HG03025 (cell line): ENCODE measurements around the gene FASN.

ENCODE experiments used
- ATAC-seq: cut with Tn5 transposase; IDR thresholded peaks from one replicate; pipeline ENCODE4 v1.9.1; 2021; ENCODE audit warnings: mild to moderate bottlenecking, moderate library complexity; ENCODE audit not compliant: unreplicated experiment, low FRiP score

FASN gene

DNA sequence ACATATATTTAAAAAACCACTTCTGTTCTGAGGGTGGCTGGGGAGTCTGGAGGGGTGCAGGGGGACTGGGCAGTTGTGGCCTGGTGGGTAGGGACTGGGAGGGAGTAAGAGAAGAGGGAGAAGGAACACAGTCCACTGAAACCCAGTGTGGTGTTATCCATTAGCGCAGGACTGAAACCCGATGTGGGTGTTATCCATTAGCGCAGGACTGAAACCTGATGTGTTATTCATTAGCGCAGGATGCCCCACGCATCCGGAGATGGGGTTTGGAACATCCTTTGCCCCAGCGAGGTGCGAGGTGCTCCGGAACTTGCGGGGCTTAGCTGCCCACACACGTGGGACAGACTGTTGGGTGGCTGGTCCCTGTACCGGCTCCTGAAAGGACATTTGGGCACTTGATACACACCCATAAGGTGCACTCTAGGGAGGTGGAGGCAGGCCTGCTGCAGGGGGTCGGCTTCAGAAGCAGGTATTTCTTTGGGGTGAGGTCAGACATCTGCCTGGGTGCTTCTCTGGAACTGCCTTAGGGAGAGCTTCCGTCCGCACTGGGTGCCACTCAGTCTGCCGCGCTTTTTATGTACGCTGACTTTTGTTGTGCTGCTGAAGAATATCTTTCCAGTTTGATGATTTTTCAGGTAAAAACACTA lies 20.3 kb upstream of the FASN start:
- ATAC-seq = no peak

- no peak for ATAC-seq
Observed at GRCh38 chr17:82117139-82118090, 19.4 kb upstream of the FASN start.

DNA sequence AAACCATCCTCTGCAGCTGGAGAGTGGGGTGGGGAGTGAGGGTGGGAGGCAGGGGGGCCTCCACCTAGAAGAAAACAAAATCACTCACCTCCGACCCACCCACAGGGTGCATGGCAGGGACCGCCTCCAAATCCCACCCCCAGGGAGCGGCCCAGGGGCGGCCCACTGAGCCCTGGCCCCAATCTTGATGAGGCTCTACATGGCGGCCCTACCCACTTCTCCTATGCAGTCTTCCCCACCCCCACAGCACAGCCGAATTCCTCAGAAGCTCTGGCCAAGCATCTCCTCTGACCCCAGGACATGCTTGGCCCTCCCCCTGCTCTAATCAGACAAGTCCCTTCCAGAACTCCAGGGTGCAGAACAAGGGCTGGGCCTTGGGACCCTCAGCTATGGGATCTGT lies 18.2 kb upstream of the FASN start:
- no peak for ATAC-seq

DNA sequence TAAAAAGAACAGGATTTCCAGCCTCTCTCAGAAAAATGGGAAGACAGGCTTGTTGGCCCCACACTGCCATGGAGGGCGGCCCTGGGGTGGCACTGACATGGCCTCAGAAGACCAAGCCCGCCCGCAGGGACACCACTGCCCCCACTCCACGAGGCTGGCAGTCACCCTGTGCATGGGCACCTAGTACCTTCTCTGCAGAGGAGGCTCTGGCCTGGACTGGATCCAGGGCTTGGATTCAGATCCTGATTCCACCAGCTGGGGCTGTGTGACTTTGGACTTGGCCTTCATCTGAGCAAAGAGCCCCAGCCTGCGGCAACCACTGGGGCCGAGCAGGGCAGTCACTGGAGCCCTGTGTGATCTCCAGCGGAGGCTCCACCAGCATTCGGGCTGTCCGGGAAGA lies 16.8 kb upstream of the FASN start:
- ATAC-seq = no peak

DNA sequence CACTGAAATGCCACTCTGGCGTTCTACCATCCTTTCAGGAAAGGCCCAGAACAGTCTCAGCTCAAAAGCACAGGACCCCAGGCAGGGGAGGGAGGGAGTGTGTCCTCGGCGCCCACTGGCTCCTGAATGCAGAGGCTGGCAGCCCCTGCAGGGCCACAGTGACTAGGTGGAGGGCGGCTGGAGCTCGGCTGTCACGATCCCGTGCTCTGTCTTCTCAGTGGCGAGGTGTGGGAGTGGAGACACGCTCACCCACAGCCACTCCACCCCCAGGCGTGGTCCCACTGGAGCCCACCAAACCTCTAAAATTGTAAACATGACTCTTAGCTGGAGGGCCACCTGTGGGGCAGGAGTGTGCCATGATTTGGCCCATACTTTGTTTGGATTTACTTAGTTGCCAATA lies 16.4 kb upstream of the FASN start:
- no peak for ATAC-seq

GRCh38 chr17:82113941-82114340 lies 15.9 kb upstream of the FASN start:
- ATAC-seq = no peak

GRCh38 chr17:82113422-82113821 lies 15.4 kb upstream of the FASN start:
- no peak for ATAC-seq

- ATAC-seq = no peak
Observed at GRCh38 chr17:82112914-82113311, 14.9 kb upstream of the FASN start.

- ATAC-seq = no peak
Observed at GRCh38 chr17:82112181-82112913, 14.3 kb upstream of the FASN start.

- no peak for ATAC-seq
Observed at GRCh38 chr17:82110298-82110697, 12.3 kb upstream of the FASN start.

DNA sequence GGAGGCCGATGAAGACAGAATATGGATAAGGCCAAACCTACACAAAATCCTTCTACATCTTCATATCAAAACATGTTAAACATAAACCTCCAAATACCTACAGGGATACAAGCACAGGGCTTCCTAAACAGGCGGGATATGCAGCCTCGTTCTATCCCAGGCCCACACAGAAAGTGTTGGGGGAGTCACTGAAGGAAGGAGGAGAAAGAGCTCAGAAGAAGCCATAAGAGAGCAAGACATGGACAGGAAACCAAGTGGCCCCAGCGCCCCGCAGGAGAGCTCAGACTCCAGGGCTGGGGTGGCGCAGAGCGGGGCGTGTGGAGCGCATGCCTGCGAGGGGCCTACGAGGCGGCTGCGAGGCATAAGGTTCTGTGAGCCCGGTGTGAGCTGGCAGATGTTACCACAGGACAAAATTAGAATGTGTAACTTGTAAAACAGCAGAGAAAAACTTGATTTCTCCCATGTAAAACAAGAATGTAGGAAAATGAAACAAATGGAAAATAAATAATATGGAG lies 11.0 kb upstream of the FASN start:
- no peak for ATAC-seq

GRCh38 chr17:82108496-82108945 lies 10.5 kb upstream of the FASN start:
- ATAC-seq = no peak

DNA sequence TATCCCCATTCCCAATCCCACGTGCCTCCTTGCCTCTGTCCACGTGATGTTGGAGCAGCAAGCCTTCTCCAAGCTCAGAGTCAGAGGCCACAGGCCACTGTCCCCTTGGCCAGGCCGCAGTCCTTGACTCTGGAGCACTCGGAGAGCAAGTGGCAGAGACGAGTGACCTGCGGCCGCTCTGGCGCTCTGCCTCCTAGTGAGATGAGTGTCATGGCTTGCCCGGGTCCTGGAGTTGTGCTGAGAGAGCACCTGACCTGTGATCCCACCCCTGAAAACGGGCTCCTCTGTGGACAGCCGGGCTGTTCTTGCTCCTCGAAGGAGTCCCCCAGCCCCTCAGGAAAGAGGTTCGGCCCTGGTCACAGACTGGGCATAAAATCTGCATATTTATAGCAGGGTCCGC lies 10.0 kb upstream of the FASN start:
- no peak for ATAC-seq

DNA sequence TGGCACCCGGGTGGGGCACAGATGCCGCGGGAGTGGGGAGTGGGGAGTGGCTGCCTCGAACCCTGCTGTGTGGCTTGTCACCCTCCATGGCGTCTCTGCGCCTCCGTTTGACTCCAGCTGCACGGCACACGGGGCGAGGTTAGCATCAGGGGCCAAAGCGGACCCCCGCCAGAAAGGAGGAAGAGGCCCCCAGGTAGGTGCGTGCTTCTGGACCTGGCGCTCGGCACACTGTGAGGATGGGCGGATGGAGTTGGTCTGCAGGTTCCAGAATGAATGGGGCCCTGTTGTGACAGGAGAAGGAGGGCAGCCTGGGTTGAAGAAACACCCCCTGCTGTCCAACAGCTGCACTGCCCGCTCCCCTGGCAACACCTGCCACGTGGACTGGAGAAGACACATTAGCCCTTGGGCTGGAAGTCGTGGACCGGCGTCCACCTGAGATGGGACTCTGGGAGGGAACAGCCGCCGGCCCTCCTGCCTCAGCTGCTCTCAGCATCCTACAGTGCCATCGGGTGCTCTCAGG lies 9.4 kb upstream of the FASN start:
- ATAC-seq = no peak

DNA sequence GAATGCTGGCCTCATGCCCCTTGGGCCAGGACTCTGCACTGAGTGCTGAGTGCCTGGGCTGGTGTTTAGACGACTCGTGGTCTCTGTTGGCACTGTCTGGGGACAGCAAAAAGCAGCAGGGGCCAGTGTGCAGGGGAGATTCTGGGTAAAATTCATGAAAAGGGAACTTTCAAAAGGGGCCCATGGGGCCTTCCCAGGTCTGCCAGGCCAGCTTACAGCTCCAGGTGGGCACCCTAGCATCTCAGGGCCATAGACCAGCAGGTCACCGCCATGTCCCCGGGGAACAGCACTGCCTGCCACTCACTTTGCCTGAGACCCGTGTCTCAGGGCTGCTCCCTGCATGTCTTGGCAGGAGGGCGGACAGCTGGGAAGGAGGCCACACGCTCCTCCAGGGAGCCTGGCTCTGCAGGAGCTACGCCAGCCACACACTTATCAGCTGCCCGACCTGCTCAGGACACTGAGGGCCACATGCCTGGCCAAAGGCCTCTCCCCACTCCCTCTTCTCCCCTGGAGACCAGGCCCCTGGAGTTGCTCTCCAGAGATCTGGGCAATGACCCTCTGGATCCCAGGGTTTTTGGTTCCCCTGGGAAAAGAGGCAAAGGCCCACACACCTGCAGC lies 8.8 kb upstream of the FASN start:
- ATAC-seq = no peak

DNA sequence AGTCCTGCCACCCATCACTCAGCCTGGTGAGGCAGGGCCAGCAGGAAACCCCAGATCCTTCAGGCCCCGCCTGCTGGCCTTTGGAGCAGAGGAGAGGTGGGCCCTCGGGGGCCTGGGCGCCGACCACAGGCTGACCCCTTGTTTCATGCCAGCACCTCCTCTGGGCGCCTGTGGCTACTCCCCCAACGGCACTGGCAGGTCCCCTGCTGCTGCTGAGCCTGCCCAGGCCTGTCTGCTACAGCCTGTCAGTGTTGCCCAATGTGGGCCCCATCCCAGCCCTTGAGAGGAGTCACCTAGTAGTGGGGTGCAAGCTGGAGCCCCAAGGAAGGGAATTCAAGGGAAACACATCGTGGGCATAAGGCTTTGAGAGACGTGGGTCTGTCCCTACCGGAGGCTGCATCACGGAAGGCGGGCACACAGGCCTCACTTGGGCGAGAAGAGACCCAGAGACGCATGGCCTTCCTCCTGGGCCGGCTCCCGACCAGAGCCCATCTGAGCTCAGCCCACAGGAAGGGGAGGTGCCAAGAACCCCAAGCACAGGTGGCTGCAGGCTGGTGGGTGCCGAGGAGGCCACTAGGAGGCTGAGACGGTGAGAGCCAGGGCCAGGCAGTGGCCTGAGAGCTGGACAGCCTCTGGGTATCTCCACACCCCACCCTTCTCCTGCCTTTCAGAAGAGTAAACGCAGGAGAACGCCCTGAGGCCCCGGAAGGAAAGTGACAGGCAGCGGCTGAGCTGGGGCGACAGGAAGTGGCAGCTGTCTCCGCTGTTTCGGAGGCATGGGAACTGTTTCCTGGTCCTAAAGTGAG lies 8.0 kb upstream of the FASN start:
- ATAC-seq = no peak

DNA sequence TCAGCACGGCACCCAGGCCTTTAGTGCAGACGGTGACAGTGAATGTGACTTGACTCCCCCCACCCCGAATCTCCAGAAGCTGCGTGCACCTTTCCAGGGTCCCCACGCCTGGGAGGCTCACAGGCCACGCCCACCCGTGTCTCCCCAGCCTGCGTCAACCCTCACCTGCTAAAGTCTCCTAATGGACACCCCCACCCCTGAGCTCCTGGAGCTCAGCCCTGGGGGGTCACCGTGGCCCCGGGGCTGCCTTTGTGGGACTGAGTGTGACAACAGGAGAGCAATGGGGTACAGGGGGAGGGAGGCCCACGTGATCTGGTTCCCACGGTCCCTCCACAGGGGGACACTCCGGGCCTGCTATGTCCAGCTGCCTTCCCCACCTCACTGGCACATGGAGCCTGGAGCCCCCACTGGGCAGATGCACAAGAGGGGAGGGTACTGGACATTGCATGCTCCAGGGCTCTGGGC lies 7.4 kb upstream of the FASN start:
- ATAC-seq = no peak

GRCh38 chr17:82104797-82105416 lies 6.9 kb upstream of the FASN start:
- no peak for ATAC-seq
